HepG2 (cell line): ENCODE results near the gene PDE4D.

Source experiments
- CTCF ChIP-seq: sonication (generic); formaldehyde crosslinking; IDR thresholded peaks from 2 replicates; pipeline ENCODE4 v1.5.0; 2020; ENCODE audit warnings: mild to moderate bottlenecking, missing genetic modification reagents, moderate library complexity
- NFE2L2 ChIP-seq: fragments of 150-350 bp; IDR thresholded peaks from 2 replicates; pipeline ENCODE4 v1.6.1; 2014; ENCODE audit warnings: low read length
- PREB ChIP-seq: sonication (generic); formaldehyde crosslinking; IDR thresholded peaks from 2 replicates; pipeline ENCODE4 v1.4.0; 2020; ENCODE audit warnings: missing genetic modification reagents
- SCMH1 ChIP-seq: sonication (generic); formaldehyde crosslinking; IDR thresholded peaks from 2 replicates; pipeline ENCODE4 v1.9.0; 2021; ENCODE audit warnings: missing genetic modification reagents, mild to moderate bottlenecking, borderline replicate concordance
- SMAD1 ChIP-seq: sonication (generic); formaldehyde crosslinking; IDR thresholded peaks from 2 replicates; pipeline ENCODE4 v1.4.0; 2020; ENCODE audit warnings: missing genetic modification reagents, low read depth, mild to moderate bottlenecking, borderline replicate concordance
- SNAPC5 ChIP-seq: sonication (generic); formaldehyde crosslinking; IDR thresholded peaks from 2 replicates; pipeline ENCODE4 v1.8.1; 2023; ENCODE audit warnings: mild to moderate bottlenecking, missing genetic modification reagents, borderline replicate concordance
- TARDBP ChIP-seq: sonication (generic); formaldehyde crosslinking; IDR thresholded peaks from 2 replicates; pipeline ENCODE4 v1.8.0; 2022; ENCODE audit warnings: mild to moderate bottlenecking, missing genetic modification reagents
- USF2 ChIP-seq, 2 experiments: sonication (generic) in 1 of 2; formaldehyde crosslinking in 1 of 2; IDR thresholded peaks; 2 replicates each; pipeline versions ENCODE4 v1.5.1 to v1.6.1; 2011 to 2020; ENCODE audit warnings: borderline replicate concordance in 1 of 2, low read depth in 1 of 2, low read length in 1 of 2, mild to moderate bottlenecking in 1 of 2, missing genetic modification reagents in 1 of 2, moderate library complexity in 1 of 2
- ZBTB49 ChIP-seq: sonication (generic); formaldehyde crosslinking; IDR thresholded peaks from 2 replicates; pipeline ENCODE4 v1.4.0; 2020; ENCODE audit warnings: missing genetic modification reagents, borderline replicate concordance
- ZNF207 ChIP-seq: fragments of 450-650 bp; IDR thresholded peaks from 2 replicates; pipeline ENCODE4 v1.6.1; 2016; ENCODE audit warnings: antibody characterized with exemption, borderline replicate concordance
- ZNF274 ChIP-seq: sonication (generic); formaldehyde crosslinking; IDR thresholded peaks from 2 replicates; pipeline ENCODE4 v1.5.1; 2020; ENCODE audit warnings: mild to moderate bottlenecking, missing genetic modification reagents

GRCh38 chr5:58968350-58968749 is 925.2 kb downstream of the PDE4D start:
- TF ChIP-seq CTCF (no peak), ZNF274 (CRISPR knock-in tag) (no peak), SCMH1 (CRISPR knock-in tag) (no peak), SNAPC5 (no peak), TARDBP (CRISPR knock-in tag) (no peak), NFE2L2 (no peak), USF2 (IDR thresholded peaks at IDR 0.05; ENCODE audit: low read depth, low read length) (no peak), USF2 (CRISPR knock-in tag; IDR thresholded peaks at IDR 0.05; ENCODE audit: borderline replicate concordance) (no peak), ZBTB49 (no peak), SMAD1 (CRISPR knock-in tag) (no peak), PREB (CRISPR knock-in tag) (no peak), ZNF207 (no peak)
